Vagina (tissue), 2 donors: ENCODE results near the gene RTCA.

Experiments
- CTCF ChIP-seq, 3 experiments: fragments of 450-650 bp in 2 of 3; fragments of 200-600 bp in 1 of 3; sonication (generic) in 1 of 3; IDR thresholded peaks; one replicate each; pipeline ENCODE4 v1.5.1; 2017 to 2019; ENCODE audit warnings: antibody characterized with exemption in 3 of 3, mild to moderate bottlenecking in 2 of 3, moderate library complexity in 2 of 3
- POLR2A ChIP-seq, 2 donors: fragments of 450-650 bp; IDR thresholded peaks; one replicate each; pipeline ENCODE4 v1.6.1; 2017; ENCODE audit warnings: antibody characterized with exemption in 2 of 2, mild to moderate bottlenecking in 2 of 2, moderate library complexity in 2 of 2
- POLR2AphosphoS5 ChIP-seq, 2 donors: sonication (generic); formaldehyde crosslinking; IDR thresholded peaks; one replicate each; pipeline ENCODE4 v1.9.0; 2017; ENCODE audit warnings: antibody characterized with exemption in 2 of 2, mild to moderate bottlenecking in 2 of 2, low read depth in 1 of 2; ENCODE audit not compliant: insufficient read depth in 1 of 2

- TF ChIP-seq POLR2A (IDR thresholded peaks at IDR 0.05) (no peak), POLR2AphosphoS5 (IDR thresholded peaks at IDR 0.05; ENCODE audit: insufficient read depth in 1 of 2, low read depth in 1 of 2) (no peak), CTCF (IDR thresholded peaks at IDR 0.05) (no peak)
Measured at GRCh38 chr1:100246738-100247137, 19.3 kb upstream of the RTCA start.
